Measurements from ENCODE around the gene MCF2L2. TPM values are rescaled to one million over a fixed set of nuclear protein-coding genes. Genes with fewer than 3 reads are reported as not detected.

Gene MCF2L2
- total RNA-seq, 1 donor from 2014 or later, result 0.72 TPM

GRCh38 chr3:183158551-183159006, 269.8 kb downstream of the MCF2L2 start:
- no peak for ATAC-seq

GRCh38 chr3:183158113-183158512, 270.3 kb downstream of the MCF2L2 start:
- no peak for ATAC-seq

GRCh38 chr3:183156266-183156665, 272.2 kb downstream of the MCF2L2 start:
- ATAC-seq, result no peak

- ATAC-seq, result no peak
These were observed 272.9 kb downstream of the MCF2L2 start for GRCh38 chr3:183155499-183155898.

- ATAC-seq, result no peak
These were observed 275.0 kb downstream of the MCF2L2 start for GRCh38 chr3:183153210-183153950.

- no peak for ATAC-seq
These were observed 276.5 kb downstream of the MCF2L2 start for GRCh38 chr3:183151821-183152351.

GRCh38 chr3:183151086-183151485, 277.3 kb downstream of the MCF2L2 start:
- no peak for ATAC-seq

GRCh38 chr3:183149915-183150750, 278.3 kb downstream of the MCF2L2 start:
- ATAC-seq, result no peak

GRCh38 chr3:183148056-183148455, 280.4 kb downstream of the MCF2L2 start:
- no peak for ATAC-seq

- no peak for ATAC-seq
These were observed 284.1 kb downstream of the MCF2L2 start for GRCh38 chr3:183144363-183144762.

- no peak for ATAC-seq
These were observed 286.2 kb downstream of the MCF2L2 start for GRCh38 chr3:183142199-183142598.

- ATAC-seq, result no peak
These were observed 293.6 kb downstream of the MCF2L2 start for GRCh38 chr3:183134844-183135243.

GRCh38 chr3:183132409-183132808, 296.0 kb downstream of the MCF2L2 start:
- ATAC-seq, result no peak

GRCh38 chr3:183131735-183132134, 296.7 kb downstream of the MCF2L2 start:
- ATAC-seq, result no peak

- no peak for ATAC-seq
These were observed 297.2 kb downstream of the MCF2L2 start for GRCh38 chr3:183131186-183131725.

- no peak for ATAC-seq
These were observed 299.2 kb downstream of the MCF2L2 start for GRCh38 chr3:183129243-183129642.

- ATAC-seq, result no peak
These were observed 299.7 kb downstream of the MCF2L2 start for GRCh38 chr3:183128709-183129108.

Other genes starting within 250 kb of the MCF2L2 start
- 70.7 TPM for gene B3GNT5, start 175.4 kb downstream of the MCF2L2 start, total RNA-seq
- gene KLHL6, start 127.1 kb upstream of the MCF2L2 start, total RNA-seq, result 0.76 TPM
- 13.2 TPM for gene KLHL24, start 207.0 kb upstream of the MCF2L2 start, total RNA-seq

All from esophagus mucosa (tissue), 1 donor.